ENCODE data around the gene EFCAB6. TPM values are rescaled to one million over a fixed set of nuclear protein-coding genes. Genes with fewer than 3 reads are reported as not detected.

EFCAB6 gene
- total and polyA plus RNA-seq, 2 of the 13 experiments (the other 11 are each of a cell fraction or from before 2014, with no cell fraction given): not detected

DNA sequence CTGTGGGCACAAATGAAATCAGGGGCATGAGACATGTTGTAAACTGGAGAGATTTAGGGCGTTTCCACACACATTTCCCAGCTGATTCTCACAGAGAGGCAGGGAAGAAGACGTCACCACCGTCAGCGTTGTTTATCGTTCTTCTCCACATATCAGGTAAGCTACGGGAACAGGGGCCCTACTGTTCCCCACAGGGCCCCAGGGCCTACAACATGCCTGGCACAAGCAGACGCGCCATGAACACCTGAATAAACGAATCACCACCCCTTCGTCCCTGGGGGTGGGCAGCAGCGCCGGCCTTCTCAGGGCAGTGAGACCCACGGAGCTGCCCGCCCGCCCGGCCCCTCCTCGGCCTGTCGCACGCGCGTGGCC, 342 bp downstream of the EFCAB6 start:
- H3K4me3 ChIP-seq (replicated peaks in 1 of 3; ENCODE audit: insufficient read depth in 1 of 3, low read depth in 2 of 3, low read length in 3 of 3): no peak overlapping the region
- 48% methylated on average over 20 of the region's 21 CpGs for WGBS (ENCODE audit: low lambda C conversion rate)
- H3K9ac ChIP-seq (ENCODE audit: insufficient read depth, low read depth, low read length): no peak overlapping the region
- H3K4me1 ChIP-seq (ENCODE audit: insufficient read depth, low read length): no peaks in the 10 kb centered on the region
- H3K36me3 ChIP-seq (replicated peaks in 1 of 2; ENCODE audit: control insufficient read depth in 1 of 2, insufficient read depth in 2 of 2, low read length in 2 of 2): no peaks in the 10 kb centered on the region
- H4K20me1 ChIP-seq (ENCODE audit: insufficient read depth, low read length): no peaks in the 10 kb centered on the region
- intact Hi-C loops (cut with micrococcal nuclease; ENCODE audit: unreplicated experiment): no loop called here
- DNase-seq (ENCODE audit: low spot score) (no peak), FAIRE-seq (no peak), ATAC-seq (no peak)
- BruUV-seq (replicated peaks): no TSS peak
- H3K4me2 ChIP-seq (ENCODE audit: low read depth, low read length): no peak overlapping the region
- no peak overlapping the region for H3K27ac ChIP-seq (ENCODE audit: extremely low read length, insufficient read depth, low read length)
- CTCF ChIA-PET (ENCODE audit: low intra/inter-chr PET ratio, low total read pairs): no interaction called here
- in situ Hi-C loops (cut with HindIII; ENCODE audit: extremely low pct_ligation_motif_present, low pct_unique_long_range_greater_than_20kb): no loop called here
- no peaks in the 10 kb centered on the region for H3K9me3 ChIP-seq (ENCODE audit: low read length)
- no peaks in the 10 kb centered on the region for H3K79me2 ChIP-seq (ENCODE audit: insufficient read depth, low read length)
- POLR2A ChIA-PET: no interaction called here
- TF ChIP-seq CENPX (CRISPR knock-in tag; IDR thresholded peaks at IDR 0.05): no peak
- TF ChIP-seq NBN (conservative IDR thresholded peaks at IDR 0.05): no peak
- no peak for TF ChIP-seq SPEN (CRISPR knock-in tag; IDR thresholded peaks at IDR 0.05; ENCODE audit: low read depth)
- no peak for TF ChIP-seq ZNF234 (CRISPR knock-in tag; conservative IDR thresholded peaks at IDR 0.05)
- TF ChIP-seq ZNF225 (CRISPR knock-in tag; IDR thresholded peaks at IDR 0.05): no peak
- TF ChIP-seq ZNF160 (CRISPR knock-in tag; IDR thresholded peaks at IDR 0.05): no peak
- no peak for TF ChIP-seq ZHX1 (CRISPR knock-in tag; IDR thresholded peaks at IDR 0.05; ENCODE audit: low read depth)
- TF ChIP-seq MYPOP (CRISPR knock-in tag; IDR thresholded peaks at IDR 0.05): no peak
- no peak for TF ChIP-seq HOXA9 (CRISPR knock-in tag; IDR thresholded peaks at IDR 0.05; ENCODE audit: borderline replicate concordance)
- TF ChIP-seq RFXAP (CRISPR knock-in tag; IDR thresholded peaks at IDR 0.05; ENCODE audit: borderline replicate concordance): no peak
- TF ChIP-seq RXRA (CRISPR knock-in tag; IDR thresholded peaks at IDR 0.05): no peak
- no peak for TF ChIP-seq ZNF724P (CRISPR knock-in tag; IDR thresholded peaks at IDR 0.05; ENCODE audit: borderline replicate concordance)
- no peak for TF ChIP-seq TAF15 (IDR thresholded peaks at IDR 0.05; ENCODE audit: low read depth, low read length, poor library complexity, severe bottlenecking)
- TF ChIP-seq KDM2A (CRISPR knock-in tag; IDR thresholded peaks at IDR 0.05; ENCODE audit: borderline replicate concordance, low read depth): no peak
- no peak for TF ChIP-seq ZNF652 (CRISPR knock-in tag; IDR thresholded peaks at IDR 0.05; ENCODE audit: borderline replicate concordance, low read depth)
- TF ChIP-seq SP2 (CRISPR knock-in tag; IDR thresholded peaks at IDR 0.05): no peak
- no peak overlapping the region for H2AFZ ChIP-seq (ENCODE audit: low read length)
- peaks cover 0 to 1% of the 10 kb centered on the region in 2 experiments; a peak in 3 of 5 replicates for H3K27me3 ChIP-seq (ENCODE audit: control insufficient read depth in 1 of 2, insufficient read depth in 2 of 2, low read length in 2 of 2)

All from HepG2 (cell line).